Measurements from ENCODE around the gene PCBP3.

PCBP3 gene

GRCh38 chr21:45962531-45963231 is 319.2 kb downstream of the PCBP3 start:
- TF ChIP-seq JUND (IDR thresholded peaks at IDR 0.05; ENCODE audit: low read depth): no peak
- DNase-seq (ENCODE audit: low read depth in 1 of 2, low spot score in 1 of 2): no peak
- in situ Hi-C loops (cut with HindIII; ENCODE audit: low pct_unique_long_range_greater_than_20kb, low sequenced_read_pairs): no loop called here

GRCh38 chr21:45963232-45963570 is 319.7 kb downstream of the PCBP3 start:
- no peak for DNase-seq (ENCODE audit: low read depth in 1 of 2, low spot score in 1 of 2)
- in situ Hi-C loops (cut with HindIII; ENCODE audit: low pct_unique_long_range_greater_than_20kb, low sequenced_read_pairs): no loop called here
- TF ChIP-seq JUND (IDR thresholded peaks at IDR 0.05; ENCODE audit: low read depth): no peak

DNA sequence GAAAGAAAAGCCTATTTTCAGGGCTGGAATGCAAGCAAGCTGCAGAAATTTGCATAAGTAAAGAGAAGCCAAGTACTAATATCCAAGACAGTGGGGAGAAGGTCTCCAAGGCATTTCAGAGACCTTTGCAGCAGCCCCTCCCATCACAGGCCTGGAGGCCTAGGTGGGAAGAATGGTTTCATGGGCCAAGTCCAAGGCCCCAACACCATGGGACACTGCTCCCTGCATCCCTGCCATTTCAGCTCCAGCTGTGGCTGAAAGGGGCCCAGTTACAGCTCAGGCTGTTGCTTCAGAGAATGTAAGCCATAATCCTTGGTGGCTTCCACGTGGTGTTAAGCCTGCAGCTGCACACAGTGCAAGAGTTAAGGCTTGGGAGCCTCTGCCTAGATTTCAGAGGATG is 321.1 kb downstream of the PCBP3 start:
- no peak for TF ChIP-seq JUND (IDR thresholded peaks at IDR 0.05; ENCODE audit: low read depth)
- in situ Hi-C loops (cut with HindIII; ENCODE audit: low pct_unique_long_range_greater_than_20kb, low sequenced_read_pairs): no loop called here
- no peak for DNase-seq (ENCODE audit: low read depth in 1 of 2, low spot score in 1 of 2)

DNA sequence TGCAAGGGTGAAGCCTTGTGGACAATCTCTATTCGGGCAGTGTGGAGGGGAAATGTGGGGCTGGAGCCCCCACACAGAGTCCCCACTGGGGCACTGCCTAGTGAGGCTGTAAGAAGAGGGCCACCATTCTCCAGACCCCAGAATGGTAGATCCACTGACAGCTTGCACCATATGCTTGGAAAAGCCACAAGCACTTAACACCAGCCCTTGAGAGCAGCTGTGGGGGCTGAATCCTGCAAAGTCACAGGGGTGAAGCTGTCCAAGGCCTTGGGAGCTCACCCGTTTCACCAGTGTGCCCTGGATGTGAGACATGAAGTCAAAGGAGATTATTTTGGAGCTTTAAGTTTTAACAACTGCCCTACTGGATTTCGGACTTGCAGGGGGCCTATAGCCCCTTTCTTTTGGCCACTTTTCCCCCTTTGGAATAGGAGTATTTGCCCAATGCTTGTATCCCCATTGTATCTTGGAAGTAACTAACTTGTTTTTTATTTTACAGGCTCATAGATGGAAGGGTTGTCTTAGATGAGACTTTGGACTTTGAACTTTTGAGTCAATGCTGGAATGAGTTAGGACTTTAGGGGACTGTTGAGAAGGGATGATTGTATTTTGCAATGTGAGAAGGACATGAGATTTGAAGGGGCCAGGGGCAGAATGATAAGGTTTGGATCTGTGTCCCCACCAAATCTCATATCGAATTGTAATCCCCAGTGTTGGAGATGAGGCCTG is 321.7 kb downstream of the PCBP3 start:
- DNase-seq (ENCODE audit: low read depth in 1 of 2, low spot score in 1 of 2): no peak
- in situ Hi-C loops (cut with HindIII; ENCODE audit: low pct_unique_long_range_greater_than_20kb, low sequenced_read_pairs): no loop called here
- no peak for TF ChIP-seq JUND (IDR thresholded peaks at IDR 0.05; ENCODE audit: low read depth)

DNA sequence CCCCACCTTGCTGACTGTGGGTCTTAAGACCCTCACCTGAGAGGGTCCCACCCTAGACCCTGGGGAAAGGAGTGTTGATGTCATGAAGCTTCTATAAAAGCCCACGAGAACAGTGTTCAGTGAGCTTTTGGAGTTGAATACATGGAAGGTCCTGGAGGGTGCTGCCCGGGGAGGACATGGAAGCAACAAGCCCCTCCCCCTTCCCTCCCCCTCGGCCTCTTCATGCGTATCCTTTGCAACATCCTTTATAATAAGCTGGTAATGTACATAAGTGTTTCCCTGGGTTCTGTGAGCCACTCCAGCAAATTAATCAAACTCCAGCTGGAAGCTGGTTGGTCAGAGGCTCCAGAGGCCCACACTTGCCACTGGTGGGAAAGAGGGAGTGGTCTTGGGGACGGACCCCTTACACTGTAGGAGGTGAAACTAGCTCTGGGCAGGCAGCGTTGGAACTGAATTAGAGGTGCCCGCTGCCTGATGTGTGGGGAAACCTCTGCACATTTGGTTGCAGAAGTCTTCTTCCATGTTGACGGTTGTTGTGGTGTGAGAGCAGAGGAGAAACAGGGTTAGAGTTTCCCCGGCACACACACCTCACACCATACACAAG is 323.4 kb downstream of the PCBP3 start:
- no peak for TF ChIP-seq JUND (IDR thresholded peaks at IDR 0.05; ENCODE audit: low read depth)
- in situ Hi-C loops (cut with HindIII; ENCODE audit: low pct_unique_long_range_greater_than_20kb, low sequenced_read_pairs): no loop called here
- DNase-seq (ENCODE audit: low read depth in 1 of 2, low spot score in 1 of 2): no peak

DNA sequence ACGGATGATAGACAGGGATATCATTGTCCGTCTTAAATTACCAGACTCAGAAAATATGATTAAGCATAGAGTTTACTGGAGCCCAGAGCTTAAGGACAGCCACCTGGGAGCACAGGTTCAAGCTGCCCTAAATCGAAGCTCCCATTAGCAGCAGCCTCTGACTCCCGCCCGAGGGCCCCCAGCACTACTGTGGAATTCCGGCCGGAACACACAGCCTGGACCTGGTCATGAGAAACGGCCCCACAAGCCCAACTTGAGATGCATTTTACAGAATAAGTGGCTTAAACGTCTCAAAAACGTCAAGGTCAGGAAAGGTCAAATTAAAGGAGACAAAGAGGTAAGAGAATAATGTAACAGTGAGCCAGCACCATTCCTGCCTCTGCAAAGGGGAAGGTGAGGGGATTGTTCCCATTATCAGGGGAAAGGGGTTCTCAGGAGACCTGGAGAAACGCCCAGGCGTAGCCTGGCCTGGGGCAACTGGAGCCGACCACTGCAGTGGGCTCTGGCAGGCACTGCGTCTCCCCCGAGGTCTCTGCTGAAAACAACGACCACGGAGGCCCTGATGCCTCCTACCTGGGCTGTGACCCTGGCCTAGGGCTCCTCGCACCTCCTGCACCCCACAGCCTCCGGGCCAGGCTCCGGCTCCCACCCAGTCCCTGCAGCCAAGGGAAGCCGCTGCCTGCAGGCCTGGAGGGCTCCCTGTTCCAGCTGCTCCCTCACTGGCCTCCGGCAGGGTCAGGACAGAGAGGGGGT is 326.6 kb downstream of the PCBP3 start:
- in situ Hi-C loops (cut with HindIII; ENCODE audit: low pct_unique_long_range_greater_than_20kb, low sequenced_read_pairs): no loop called here
- no peak for DNase-seq (ENCODE audit: low read depth in 1 of 2, low spot score in 1 of 2)
- TF ChIP-seq JUND (IDR thresholded peaks at IDR 0.05; ENCODE audit: low read depth): no peak

GRCh38 chr21:45970674-45971615 is 327.4 kb downstream of the PCBP3 start:
- no peak for TF ChIP-seq JUND (IDR thresholded peaks at IDR 0.05; ENCODE audit: low read depth)
- peak; percentile 30 to 66 for DNase-seq (ENCODE audit: low read depth in 1 of 2, low spot score in 1 of 2)
- in situ Hi-C loops (cut with HindIII; ENCODE audit: low pct_unique_long_range_greater_than_20kb, low sequenced_read_pairs): no loop called here

GRCh38 chr21:45971616-45972352 is 328.3 kb downstream of the PCBP3 start:
- TF ChIP-seq JUND (IDR thresholded peaks at IDR 0.05; ENCODE audit: low read depth): no peak
- DNase-seq (ENCODE audit: low read depth in 1 of 2, low spot score in 1 of 2): no peak
- in situ Hi-C loops (cut with HindIII; ENCODE audit: low pct_unique_long_range_greater_than_20kb, low sequenced_read_pairs): no loop called here

GRCh38 chr21:45972353-45972715 is 328.8 kb downstream of the PCBP3 start:
- no peak for DNase-seq (ENCODE audit: low read depth in 1 of 2, low spot score in 1 of 2)
- in situ Hi-C loops (cut with HindIII; ENCODE audit: low pct_unique_long_range_greater_than_20kb, low sequenced_read_pairs): no loop called here
- TF ChIP-seq JUND (IDR thresholded peaks at IDR 0.05; ENCODE audit: low read depth): no peak

DNA sequence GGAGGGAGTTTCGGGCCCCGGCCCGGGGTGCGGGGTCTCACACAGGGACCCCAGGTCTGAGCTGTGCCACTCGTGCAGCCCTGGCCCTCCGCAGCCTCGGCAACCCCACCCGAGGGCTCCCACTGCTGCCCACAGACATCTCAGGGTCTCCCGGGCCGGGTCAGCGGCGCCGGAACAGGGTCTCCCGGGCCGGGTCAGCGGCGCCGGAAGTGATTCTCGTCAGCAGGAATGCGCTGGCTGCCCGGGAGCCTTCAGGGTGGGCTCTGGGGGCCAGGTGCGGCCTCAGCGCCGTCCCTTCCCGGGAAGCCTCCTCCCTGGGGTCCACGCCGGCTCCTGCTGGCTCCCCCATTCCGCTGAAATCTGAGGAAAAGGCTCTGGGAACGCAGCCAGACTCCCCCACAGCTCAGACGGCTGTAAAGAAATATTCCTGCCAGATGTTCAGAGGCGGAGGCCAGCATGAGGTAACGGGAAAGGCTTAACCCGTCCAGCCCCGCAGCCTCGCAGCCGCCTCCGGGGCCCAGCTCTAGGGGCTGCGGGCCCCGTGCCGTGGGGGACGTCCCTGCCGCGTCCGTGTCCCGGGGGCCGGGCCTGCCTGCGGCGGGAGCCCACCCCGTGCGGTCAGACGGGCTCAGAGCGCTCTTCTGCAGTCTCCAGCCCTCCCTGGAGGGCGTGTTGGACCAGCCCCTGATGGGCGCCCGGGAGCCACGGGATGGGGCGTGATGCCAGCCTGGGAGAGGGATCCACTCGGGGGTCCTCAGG is 329.4 kb downstream of the PCBP3 start:
- no peak for DNase-seq (ENCODE audit: low read depth in 1 of 2, low spot score in 1 of 2)
- TF ChIP-seq JUND (IDR thresholded peaks at IDR 0.05; ENCODE audit: low read depth): no peak
- in situ Hi-C loops (cut with HindIII; ENCODE audit: low pct_unique_long_range_greater_than_20kb, low sequenced_read_pairs): no loop called here

Data from T47D (cell line).